ENCODE results near the gene PCP4L1.

DNA sequence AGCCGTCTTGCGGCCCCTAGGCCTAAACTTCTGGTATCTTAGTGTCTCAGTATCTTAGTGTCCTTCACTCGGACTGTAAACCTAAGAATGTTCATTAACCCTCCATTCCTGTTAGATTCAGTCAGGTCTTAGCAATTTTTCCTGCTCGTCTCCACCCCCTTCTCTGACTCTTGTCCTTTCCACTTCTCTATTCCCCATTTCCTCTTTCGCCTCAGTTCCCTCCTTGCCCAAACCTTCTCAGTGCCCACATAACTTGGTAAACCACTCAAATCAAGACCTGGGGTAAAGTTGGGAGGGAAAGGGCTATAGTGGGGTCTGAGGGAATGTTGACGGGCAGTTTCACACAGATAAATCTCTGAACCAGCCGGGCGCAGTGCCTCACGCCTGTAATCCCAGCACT, 44.2 kb upstream of the PCP4L1 start:
- TF ChIP-seq, protein P1, sequence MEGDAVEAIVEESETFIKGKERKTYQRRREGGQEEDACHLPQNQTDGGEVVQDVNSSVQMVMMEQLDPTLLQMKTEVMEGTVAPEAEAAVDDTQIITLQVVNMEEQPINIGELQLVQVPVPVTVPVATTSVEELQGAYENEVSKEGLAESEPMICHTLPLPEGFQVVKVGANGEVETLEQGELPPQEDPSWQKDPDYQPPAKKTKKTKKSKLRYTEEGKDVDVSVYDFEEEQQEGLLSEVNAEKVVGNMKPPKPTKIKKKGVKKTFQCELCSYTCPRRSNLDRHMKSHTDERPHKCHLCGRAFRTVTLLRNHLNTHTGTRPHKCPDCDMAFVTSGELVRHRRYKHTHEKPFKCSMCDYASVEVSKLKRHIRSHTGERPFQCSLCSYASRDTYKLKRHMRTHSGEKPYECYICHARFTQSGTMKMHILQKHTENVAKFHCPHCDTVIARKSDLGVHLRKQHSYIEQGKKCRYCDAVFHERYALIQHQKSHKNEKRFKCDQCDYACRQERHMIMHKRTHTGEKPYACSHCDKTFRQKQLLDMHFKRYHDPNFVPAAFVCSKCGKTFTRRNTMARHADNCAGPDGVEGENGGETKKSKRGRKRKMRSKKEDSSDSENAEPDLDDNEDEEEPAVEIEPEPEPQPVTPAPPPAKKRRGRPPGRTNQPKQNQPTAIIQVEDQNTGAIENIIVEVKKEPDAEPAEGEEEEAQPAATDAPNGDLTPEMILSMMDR (IDR thresholded peaks at IDR 0.05): no peak
- TF ChIP-seq ZFX (IDR thresholded peaks at IDR 0.05; ENCODE audit: borderline replicate concordance): no peak
